Brain microvascular endothelial cell (primary cell): ENCODE data around the gene DSP.
A peak's percentile ranks its signal among the peaks of the same experiment; 100 is the strongest.

Experiments used
- DNase-seq: peaks from one replicate; pipeline ENCODE4 v3.0.0-alpha.2; 2020
- H3K27ac ChIP-seq: fragments of 250-450 bp; sonication (Bioruptor Pico); 2 replicates; pipeline ENCODE4 v1.5.1; 2020; ENCODE audit warnings: mild to moderate bottlenecking, moderate library complexity
- H3K27me3 ChIP-seq: fragments of 250-450 bp; sonication (Bioruptor Pico); replicated peaks from 2 replicates; pipeline ENCODE4 v1.5.1; 2020; ENCODE audit warnings: mild to moderate bottlenecking
- H3K36me3 ChIP-seq: fragments of 250-450 bp; sonication (Bioruptor Pico); replicated peaks from 2 replicates; pipeline ENCODE4 v1.5.1; 2020; ENCODE audit warnings: mild to moderate bottlenecking
- H3K4me3 ChIP-seq: 2 replicates; pipeline ENCODE4 v1.5.1; 2011; ENCODE audit warnings: low read depth, mild to moderate bottlenecking, control low read depth, low read length, moderate library complexity
- CTCF ChIP-seq: IDR thresholded peaks from 2 replicates; pipeline ENCODE4 v1.5.1; 2011; ENCODE audit warnings: low read depth, mild to moderate bottlenecking, moderate library complexity, low read length, control low read depth, inconsistent platforms; ENCODE audit errors: missing control alignments
- in situ Hi-C: cut with HindIII; loops from 2 replicates; pipeline ENCODE4 v1.10.0; 2017; ENCODE audit warnings: low sequenced_read_pairs, low pct_ligation_motif_present

DSP gene

GRCh38 chr6:7538484-7538883, 3.0 kb upstream of the DSP start:
- in situ Hi-C loops: no loop called here
- Histone ChIP-seq H3K36me3 (no peaks in the 10 kb centered on the region), H3K27ac (no peak overlapping the region), H3K4me3 (no peak overlapping the region), H3K27me3 (no peaks in the 10 kb centered on the region)
- TF ChIP-seq CTCF: no peak
- DNase-seq: peak; percentile 14

- H3K27me3 ChIP-seq: no peaks in the 10 kb centered on the region
- DNase-seq: peak; percentile 62
- no peak for TF ChIP-seq CTCF
- H3K4me3 ChIP-seq: peak overlapping the region; percentile 81
- H3K27ac ChIP-seq: peak overlapping the region; percentile 70
- H3K36me3 ChIP-seq: no peaks in the 10 kb centered on the region
- in situ Hi-C loops: no loop called here
Observed at GRCh38 chr6:7540595-7540994, 876 bp upstream of the DSP start.

DNA sequence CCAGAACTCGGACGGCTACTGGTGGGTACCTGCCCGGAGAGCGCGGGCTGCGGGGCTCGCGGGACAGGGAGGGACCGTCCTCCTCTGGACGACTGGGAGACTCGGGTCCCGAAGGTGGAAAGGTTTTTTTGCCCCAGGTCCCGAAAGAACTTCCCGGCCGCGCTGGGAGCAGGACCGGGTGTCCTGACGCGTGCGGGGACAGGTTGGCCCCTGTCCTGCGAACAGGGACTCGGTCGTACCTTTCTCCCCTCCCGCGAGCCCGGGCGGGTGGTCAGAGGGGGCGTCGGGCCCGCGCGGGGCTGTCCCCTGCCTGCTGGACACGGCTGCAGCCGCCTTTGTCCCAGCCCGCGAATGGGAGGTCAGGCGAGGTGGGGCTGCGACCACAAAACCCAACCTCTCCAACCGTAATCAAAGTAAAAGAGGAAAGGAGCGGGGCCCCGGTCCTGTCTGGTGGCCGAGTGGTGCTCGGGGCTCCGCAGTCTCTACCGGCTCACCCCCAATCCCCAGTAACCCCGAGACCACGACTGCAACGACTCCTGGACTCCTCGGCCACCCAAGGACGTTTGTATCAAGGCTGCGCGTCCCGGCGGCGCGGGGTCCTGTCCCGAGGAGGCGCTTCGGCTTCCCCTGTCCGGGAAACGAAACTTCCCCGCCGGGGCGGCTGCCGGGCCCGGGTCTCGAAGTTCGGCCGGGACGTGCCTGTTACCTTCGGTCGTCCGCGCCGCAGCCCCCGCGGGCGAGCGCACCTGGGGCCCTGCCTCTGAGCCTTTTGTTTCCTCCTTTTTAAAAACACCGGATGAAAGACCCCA, 798 bp downstream of the DSP start:
- Histone ChIP-seq H3K4me3 (peak overlapping the region; percentile 81), H3K27ac (peak overlapping the region; percentile 70), H3K27me3 (no peaks in the 10 kb centered on the region), H3K36me3 (no peaks in the 10 kb centered on the region)
- in situ Hi-C loops: no loop called here
- peak; percentile 13 for DNase-seq
- TF ChIP-seq CTCF: no peak

DNA sequence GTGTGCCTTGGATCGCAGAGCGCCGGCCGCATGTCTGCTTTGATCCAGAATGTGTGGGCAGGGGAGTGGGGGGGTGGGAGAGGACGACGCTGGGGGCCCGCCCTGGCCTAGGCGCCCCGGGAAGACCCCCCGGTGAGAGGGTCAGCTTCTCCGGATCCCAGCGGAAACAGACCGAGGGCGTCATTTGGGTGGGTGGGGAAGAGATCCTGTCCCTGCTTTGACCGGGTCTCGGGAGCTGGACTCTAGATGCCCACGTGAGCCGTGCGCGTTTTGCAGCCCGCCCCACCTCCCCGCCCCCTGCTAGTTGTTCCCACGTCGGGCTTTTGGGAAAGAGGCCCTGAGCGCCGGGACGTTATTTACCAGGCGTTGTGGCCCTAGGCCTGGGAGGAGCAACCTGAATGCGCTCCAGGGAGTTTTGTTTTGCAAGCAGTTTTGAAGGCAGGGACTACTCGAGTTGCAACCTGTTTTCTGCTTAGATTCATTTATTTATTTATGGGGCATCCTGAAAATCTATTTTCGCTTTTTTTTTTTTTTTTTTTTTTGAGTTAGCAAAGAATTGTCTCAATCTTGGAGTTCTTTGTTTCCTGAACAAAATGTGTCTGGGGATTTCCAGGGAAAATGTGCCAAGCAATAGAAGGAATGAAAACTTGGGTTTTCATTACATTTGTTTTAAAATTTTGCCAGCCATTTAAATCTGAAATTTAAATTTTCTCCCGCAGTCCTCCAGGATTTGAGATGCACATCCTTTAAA, 1.6 kb downstream of the DSP start:
- DNase-seq: peak; percentile 67
- in situ Hi-C loops: no loop called here
- Histone ChIP-seq H3K27me3 (no peaks in the 10 kb centered on the region), H3K4me3 (peak overlapping the region; percentile 81), H3K27ac (peak overlapping the region; percentile 70), H3K36me3 (no peaks in the 10 kb centered on the region)
- TF ChIP-seq CTCF: no peak

DNA sequence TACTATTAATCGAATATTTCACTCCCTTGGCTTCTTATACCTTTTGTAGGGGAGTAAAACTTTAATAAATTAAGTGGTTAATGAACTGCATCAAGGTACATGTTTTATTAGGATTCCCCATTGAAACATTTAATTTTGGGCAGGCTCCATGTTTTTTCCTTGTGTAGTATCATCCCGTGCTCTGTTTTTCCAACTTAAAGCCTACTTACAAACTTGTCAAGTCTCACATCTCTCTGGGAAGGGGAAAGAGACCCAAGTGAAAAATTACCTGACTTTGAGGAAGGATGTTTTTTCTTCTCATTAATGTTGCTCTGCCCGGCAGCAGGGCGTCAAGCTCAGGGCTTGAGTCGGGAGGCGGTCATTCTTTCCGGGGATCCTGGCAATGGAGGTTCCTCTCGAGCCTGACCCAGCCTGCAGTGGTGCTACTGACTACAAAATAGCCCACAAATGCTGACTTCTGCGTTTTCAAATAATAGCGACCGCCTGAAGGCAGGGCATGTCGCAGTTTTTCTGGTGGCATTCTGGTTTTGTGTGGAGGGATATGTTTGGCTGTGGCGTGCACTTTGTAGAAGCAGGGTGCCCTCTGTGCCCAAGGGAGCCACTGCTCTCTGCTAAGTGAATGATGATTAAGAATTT, 2.4 kb downstream of the DSP start:
- DNase-seq: no peak
- Histone ChIP-seq H3K27ac (peak overlapping the region; percentile 70), H3K27me3 (no peaks in the 10 kb centered on the region), H3K4me3 (peak overlapping the region; percentile 81), H3K36me3 (no peaks in the 10 kb centered on the region)
- peak; percentile 3 for TF ChIP-seq CTCF
- in situ Hi-C loops: no loop called here
